CD4-positive, alpha-beta T cell treated with Interleukin-17A for 4 hours (primary cell): ENCODE results near the gene NUP50.

ENCODE experiments used
- DNase-seq: peaks from one replicate; pipeline ENCODE4 v3.0.0-alpha.2; 2020; ENCODE audit warnings: mixed read lengths

Gene NUP50

GRCh38 chr22:45196926-45197605, 33.3 kb downstream of the NUP50 start:
- DNase-seq = no peak

- no peak for DNase-seq
Measured at GRCh38 chr22:45197606-45198462, 34.1 kb downstream of the NUP50 start.

- DNase-seq = no peak
Measured at GRCh38 chr22:45198463-45198795, 34.7 kb downstream of the NUP50 start.

- no peak for DNase-seq
Measured at GRCh38 chr22:45199723-45200122, 36.0 kb downstream of the NUP50 start.

GRCh38 chr22:45200230-45200629, 36.5 kb downstream of the NUP50 start:
- DNase-seq = no peak

- no peak for DNase-seq
Measured at GRCh38 chr22:45200860-45201511, 37.3 kb downstream of the NUP50 start.

GRCh38 chr22:45201678-45202332, 38.1 kb downstream of the NUP50 start:
- no peak for DNase-seq

GRCh38 chr22:45202333-45203149, 38.8 kb downstream of the NUP50 start:
- DNase-seq = no peak

- DNase-seq = no peak
Measured at GRCh38 chr22:45203150-45203951, 39.6 kb downstream of the NUP50 start.

- DNase-seq = no peak
Measured at GRCh38 chr22:45204241-45204640, 40.5 kb downstream of the NUP50 start.

GRCh38 chr22:45204819-45205218, 41.1 kb downstream of the NUP50 start:
- no peak for DNase-seq

- DNase-seq = no peak
Measured at GRCh38 chr22:45205276-45205925, 41.7 kb downstream of the NUP50 start.

GRCh38 chr22:45206233-45206632, 42.5 kb downstream of the NUP50 start:
- DNase-seq = no peak

GRCh38 chr22:45207533-45207932, 43.8 kb downstream of the NUP50 start:
- no peak for DNase-seq

- no peak for DNase-seq
Measured at GRCh38 chr22:45207981-45208664, 44.4 kb downstream of the NUP50 start.

GRCh38 chr22:45208696-45208992, 44.9 kb downstream of the NUP50 start:
- no peak for DNase-seq

- DNase-seq = peak; percentile 42
Measured at GRCh38 chr22:45208993-45209838, 45.5 kb downstream of the NUP50 start.

- DNase-seq = no peak
Measured at GRCh38 chr22:45210174-45210573, 46.4 kb downstream of the NUP50 start.

GRCh38 chr22:45210577-45210976, 46.9 kb downstream of the NUP50 start:
- DNase-seq = no peak

- no peak for DNase-seq
Measured at GRCh38 chr22:45210991-45211390, 47.3 kb downstream of the NUP50 start.
